ENCODE results near the gene SUCO. TPM values are rescaled to one million over a fixed set of nuclear protein-coding genes. Genes with fewer than 3 reads are reported as not detected.

Gene SUCO
- total and polyA plus RNA-seq, 3 donors from 2014 or later: 47.8 to 139 (median 126) TPM

GRCh38 chr1:172582889-172583288, 49.9 kb downstream of the SUCO start:
- 90 to 93% methylated on average over 3 of the region's 3 CpGs for WGBS, 2 donors
- H3K27me3 ChIP-seq: no peaks in the 10 kb centered on the region
- no peak for TF ChIP-seq POLR2A (IDR thresholded peaks at IDR 0.05)
- TF ChIP-seq CTCF (IDR thresholded peaks at IDR 0.05): no peak
- no peak overlapping the region for H3K4me3 ChIP-seq
- H3K27ac ChIP-seq: no peak overlapping the region
- intact Hi-C loops (cut with DNase I; ENCODE audit: low total_unique reads): no loop called here
- H3K9me3 ChIP-seq: no peaks in the 10 kb centered on the region
- no peak for DNase-seq
- H3K4me1 ChIP-seq: no peaks in the 10 kb centered on the region
- H3K36me3 ChIP-seq (ENCODE audit: low read depth, missing control alignments): no peaks in the 10 kb centered on the region

- H3K4me3 ChIP-seq: no peak overlapping the region
- H3K4me1 ChIP-seq: no peaks in the 10 kb centered on the region
- intact Hi-C loops (cut with DNase I; ENCODE audit: low total_unique reads): no loop called here
- H3K9me3 ChIP-seq: no peaks in the 10 kb centered on the region
- TF ChIP-seq POLR2A (IDR thresholded peaks at IDR 0.05) (no peak), CTCF (IDR thresholded peaks at IDR 0.05) (no peak)
- no peaks in the 10 kb centered on the region for H3K27me3 ChIP-seq
- 44% methylated on average over 3 of the region's 3 CpGs for WGBS, 2 donors
- H3K36me3 ChIP-seq (ENCODE audit: low read depth, missing control alignments): no peaks in the 10 kb centered on the region
- no peak for DNase-seq
- no peak overlapping the region for H3K27ac ChIP-seq
Observed at GRCh38 chr1:172585348-172585747, 52.4 kb downstream of the SUCO start.

- H3K9me3 ChIP-seq: no peaks in the 10 kb centered on the region
- no peak overlapping the region for H3K27ac ChIP-seq
- intact Hi-C loops (cut with DNase I; ENCODE audit: low total_unique reads): no loop called here
- no peak for TF ChIP-seq POLR2A (IDR thresholded peaks at IDR 0.05)
- no peak for TF ChIP-seq CTCF (IDR thresholded peaks at IDR 0.05)
- no peaks in the 10 kb centered on the region for H3K36me3 ChIP-seq (ENCODE audit: low read depth, missing control alignments)
- no peaks in the 10 kb centered on the region for H3K27me3 ChIP-seq
- no peaks in the 10 kb centered on the region for H3K4me1 ChIP-seq
- H3K4me3 ChIP-seq: no peak overlapping the region
- no peak for DNase-seq
Observed at GRCh38 chr1:172585861-172586260, 52.9 kb downstream of the SUCO start.

GRCh38 chr1:172588296-172589291, 55.6 kb downstream of the SUCO start:
- no peaks in the 10 kb centered on the region for H3K9me3 ChIP-seq
- no peaks in the 10 kb centered on the region for H3K27me3 ChIP-seq
- intact Hi-C loops (cut with DNase I; ENCODE audit: low total_unique reads): no loop called here
- H3K36me3 ChIP-seq (ENCODE audit: low read depth, missing control alignments): no peaks in the 10 kb centered on the region
- H3K27ac ChIP-seq: no peak overlapping the region
- H3K4me3 ChIP-seq: no peak overlapping the region
- no peaks in the 10 kb centered on the region for H3K4me1 ChIP-seq
- no peak for DNase-seq
- TF ChIP-seq POLR2A (IDR thresholded peaks at IDR 0.05): no peak
- TF ChIP-seq CTCF (IDR thresholded peaks at IDR 0.05): no peak
- WGBS, 2 donors: 86 to 90% methylated on average over 7 of the region's 7 CpGs
